HG03103 (cell line): ENCODE data around the gene FAM83E.
A peak's percentile ranks its signal among the peaks of the same experiment; 100 is the strongest.

Source experiments
- ATAC-seq: cut with Tn5 transposase; IDR thresholded peaks from one replicate; pipeline ENCODE4 v1.9.1; 2021; ENCODE audit warnings: low read depth; ENCODE audit not compliant: unreplicated experiment

FAM83E gene

GRCh38 chr19:48629599-48630295, 14.9 kb upstream of the FAM83E start:
- ATAC-seq = no peak

GRCh38 chr19:48629297-48629598, 14.4 kb upstream of the FAM83E start:
- ATAC-seq = no peak

- ATAC-seq = no peak
Measured at GRCh38 chr19:48628486-48629296, 13.8 kb upstream of the FAM83E start.

GRCh38 chr19:48627865-48628314, 13.0 kb upstream of the FAM83E start:
- no peak for ATAC-seq

GRCh38 chr19:48627201-48627864, 12.5 kb upstream of the FAM83E start:
- ATAC-seq = no peak

- ATAC-seq = no peak
Measured at GRCh38 chr19:48625891-48626327, 11.0 kb upstream of the FAM83E start.

- no peak for ATAC-seq
Measured at GRCh38 chr19:48624791-48625723, 10.2 kb upstream of the FAM83E start.

- peak; percentile 69 for ATAC-seq
Measured at GRCh38 chr19:48624067-48624594, 9.3 kb upstream of the FAM83E start.

GRCh38 chr19:48623556-48624066, 8.7 kb upstream of the FAM83E start:
- ATAC-seq = no peak

GRCh38 chr19:48619692-48620585, 5.1 kb upstream of the FAM83E start:
- ATAC-seq = no peak

- peak; percentile 71 for ATAC-seq
Measured at GRCh38 chr19:48618916-48619691, 4.2 kb upstream of the FAM83E start, which contains the start of the genes RPL18 and SPHK2. Gene RPL18 (minus strand): TSS chr19:48619178. CDS start chr19:48619143, 35 bp downstream. Gene SPHK2 (plus strand): TSS chr19:48619506. CDS start chr19:48620515, 1,009 bp downstream.

- no peak for ATAC-seq
Measured at GRCh38 chr19:48618278-48618915, 3.5 kb upstream of the FAM83E start.

- no peak for ATAC-seq
Measured at GRCh38 chr19:48617146-48617937, 2.5 kb upstream of the FAM83E start.

- ATAC-seq = no peak
Measured at GRCh38 chr19:48616491-48617056, 1.7 kb upstream of the FAM83E start.

- ATAC-seq = no peak
Measured at GRCh38 chr19:48616041-48616436, 1.2 kb upstream of the FAM83E start.
